GM18873 (cell line): ENCODE measurements around the gene ARHGEF40.

Source experiments
- ATAC-seq: cut with Tn5 transposase; IDR thresholded peaks from one replicate; pipeline ENCODE4 v1.9.1; 2021; ENCODE audit warnings: mild to moderate bottlenecking, moderate library complexity, moderate number of reproducible peaks; ENCODE audit not compliant: unreplicated experiment, low FRiP score

Gene ARHGEF40

GRCh38 chr14:21070083-21070609 is at the start of gene ARHGEF40:
Gene ARHGEF40 (plus strand): TSS chr14:21070304. CDS start chr14:21070397, 93 bp downstream.
- ATAC-seq: no peak

GRCh38 chr14:21020977-21021545 is 49.0 kb upstream of the ARHGEF40 start:
- no peak for ATAC-seq

GRCh38 chr14:21022686-21023085 is 47.4 kb upstream of the ARHGEF40 start:
- ATAC-seq: no peak

- ATAC-seq: no peak
Measured at GRCh38 chr14:21023174-21023573, 46.9 kb upstream of the ARHGEF40 start.

- no peak for ATAC-seq
Measured at GRCh38 chr14:21023817-21024584, 46.1 kb upstream of the ARHGEF40 start.

DNA sequence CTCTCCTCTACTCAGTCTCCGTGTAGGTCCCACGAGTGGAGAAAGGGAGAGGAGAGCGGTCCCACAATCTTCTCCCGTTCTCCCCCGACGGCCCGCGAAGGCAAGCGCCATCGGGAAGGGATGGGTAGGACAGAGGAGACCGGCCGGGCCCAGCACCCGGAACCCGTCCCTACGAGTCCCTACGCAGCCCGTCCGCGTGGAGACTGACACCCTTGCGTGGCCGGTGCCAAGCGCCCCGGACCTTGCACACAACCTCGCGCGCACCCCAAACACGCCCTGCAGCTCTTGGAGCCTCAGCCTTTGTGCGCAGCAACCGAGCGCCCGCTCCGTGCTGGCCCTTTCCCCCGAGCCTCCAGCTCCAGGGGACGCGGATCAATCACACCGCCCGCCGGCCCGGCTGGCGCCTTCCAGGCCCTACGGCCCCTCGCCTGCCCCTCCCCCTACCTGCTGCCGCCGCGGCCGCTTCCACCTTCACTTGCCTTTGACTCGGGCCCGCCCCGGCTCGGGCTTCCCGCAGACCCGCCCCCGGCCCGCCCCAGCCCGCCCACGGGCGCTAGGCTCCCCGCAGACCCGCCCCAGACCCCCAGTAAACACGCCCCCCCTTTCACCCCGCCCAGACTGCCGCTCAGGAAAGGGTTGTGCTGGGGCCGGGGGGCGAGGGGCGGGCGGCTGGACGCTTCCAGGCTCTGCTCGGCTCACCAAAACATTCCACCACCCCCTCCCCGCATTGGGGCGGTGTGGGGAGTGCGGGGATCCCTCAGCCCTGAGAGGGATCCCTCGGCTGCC is 45.3 kb upstream of the ARHGEF40 start, which contains the start of gene NDRG2:
TSS of gene NDRG2 (minus strand) at position 477 of the 786 bp plus-strand sequence. CDS start 1,746 bp downstream, outside the sequence.
- no peak for ATAC-seq

DNA sequence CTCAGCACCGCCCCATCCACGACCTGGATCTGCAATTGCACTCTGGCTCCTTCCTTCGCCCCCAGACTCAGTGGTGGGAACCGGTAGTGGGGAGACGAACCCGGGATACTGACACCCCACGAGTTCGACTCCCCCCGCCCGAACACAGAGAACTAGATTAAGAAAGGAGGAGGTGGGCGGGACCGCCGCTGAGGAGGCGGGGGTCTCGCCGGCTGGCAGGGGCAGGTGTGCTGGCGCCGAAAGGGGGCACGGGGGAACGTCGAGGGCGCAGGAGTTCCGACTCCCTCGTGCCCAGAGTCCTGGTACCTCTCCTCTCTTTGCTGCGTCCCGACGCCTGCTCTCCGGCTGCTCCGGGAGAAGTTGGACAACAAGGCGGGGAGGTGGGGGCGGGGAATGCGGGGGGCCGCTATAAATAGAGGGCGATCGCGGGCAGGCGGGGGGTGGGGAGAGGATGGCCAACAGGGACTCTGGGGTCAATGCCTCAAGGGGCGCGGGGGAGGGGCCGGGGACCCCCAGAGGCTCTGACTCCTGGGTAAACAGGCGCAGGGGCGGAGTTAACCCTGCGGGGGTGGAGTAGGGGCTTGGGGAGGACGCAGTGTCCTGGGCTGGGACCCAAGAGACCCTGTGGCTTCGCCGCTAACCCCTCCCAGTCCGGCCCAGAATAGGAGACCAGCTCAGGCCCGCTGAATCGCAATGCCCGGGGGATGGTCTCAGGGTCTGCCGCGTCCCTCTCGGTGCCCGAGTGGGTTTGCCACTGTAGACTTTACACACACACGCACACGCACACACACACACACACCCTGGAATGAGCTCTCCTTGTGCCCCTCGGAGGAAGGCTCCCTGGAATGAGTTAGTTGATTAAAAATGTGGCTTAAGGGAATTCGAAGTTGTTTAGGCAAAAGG is 44.5 kb upstream of the ARHGEF40 start:
- no peak for ATAC-seq

DNA sequence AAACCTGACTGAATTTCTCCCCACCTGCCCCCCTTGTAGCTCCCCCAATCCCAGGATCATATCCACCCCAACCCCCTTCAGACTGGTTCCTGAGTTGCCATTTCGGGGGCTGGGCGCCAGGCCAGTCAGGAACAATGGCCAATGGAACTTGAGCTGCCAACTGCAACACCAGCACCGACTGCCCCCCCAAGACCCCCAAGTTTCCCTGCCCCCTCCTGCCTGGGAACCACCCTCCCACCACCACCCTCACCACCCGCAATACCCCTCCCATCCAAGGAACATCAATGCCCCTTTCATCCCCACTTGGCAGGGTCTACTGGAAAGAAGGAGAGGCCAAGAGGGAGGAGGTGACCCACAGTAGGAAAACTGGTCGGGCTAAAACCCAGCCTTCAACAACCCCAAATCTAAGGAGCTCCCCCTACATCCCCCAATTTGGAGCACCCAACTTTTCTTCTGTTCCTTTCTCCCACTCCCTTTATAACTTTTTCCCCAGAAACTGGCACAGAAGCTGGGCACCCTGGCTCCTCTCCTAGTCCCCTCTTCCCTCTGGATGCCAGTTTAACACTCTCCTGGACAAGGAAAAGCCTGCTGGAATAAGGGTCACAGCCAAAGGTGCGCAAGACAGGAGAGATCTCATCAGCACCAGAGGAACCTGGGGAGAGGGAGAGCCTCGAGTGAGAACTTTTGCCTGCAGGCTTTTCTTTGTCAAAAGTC is 43.7 kb upstream of the ARHGEF40 start:
- no peak for ATAC-seq

DNA sequence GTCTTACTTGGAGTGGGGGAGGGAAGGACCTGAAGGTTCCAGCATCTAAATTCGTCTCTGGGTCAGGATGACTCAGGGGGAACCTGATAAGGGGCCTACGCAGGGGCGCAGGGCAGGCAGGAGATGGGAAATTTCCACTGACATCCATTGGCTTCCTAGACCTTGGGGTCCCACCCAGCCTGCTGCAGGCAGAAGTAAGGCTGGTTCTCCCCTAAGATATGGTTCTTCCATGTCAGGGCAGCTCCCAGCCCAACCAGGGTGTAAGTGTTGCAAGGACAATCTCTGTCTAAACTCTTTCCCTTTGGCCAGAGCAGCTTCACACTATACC is 43.2 kb upstream of the ARHGEF40 start:
- no peak for ATAC-seq

- ATAC-seq: no peak
Measured at GRCh38 chr14:21029917-21030316, 40.2 kb upstream of the ARHGEF40 start, which contains the start of gene TPPP2. Gene TPPP2 (plus strand): TSS chr14:21030217. CDS start chr14:21030582, 365 bp downstream.

DNA sequence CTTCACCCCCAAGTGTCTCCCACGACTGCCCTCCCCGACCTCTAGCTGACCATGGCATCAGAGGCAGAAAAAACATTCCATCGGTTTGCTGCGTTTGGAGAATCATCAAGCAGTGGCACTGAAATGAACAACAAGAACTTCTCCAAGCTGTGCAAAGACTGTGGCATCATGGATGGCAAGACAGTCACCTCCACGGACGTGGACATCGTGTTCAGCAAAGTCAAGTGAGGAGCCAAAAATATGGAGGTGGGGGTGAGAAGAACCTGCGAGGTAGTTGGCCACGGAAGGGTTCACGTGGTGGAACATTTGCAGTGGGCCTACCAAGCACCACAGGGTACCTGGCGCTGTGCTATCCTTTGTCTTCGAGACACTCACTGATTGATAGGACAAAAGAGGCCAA is 39.6 kb upstream of the ARHGEF40 start:
- ATAC-seq: no peak

DNA sequence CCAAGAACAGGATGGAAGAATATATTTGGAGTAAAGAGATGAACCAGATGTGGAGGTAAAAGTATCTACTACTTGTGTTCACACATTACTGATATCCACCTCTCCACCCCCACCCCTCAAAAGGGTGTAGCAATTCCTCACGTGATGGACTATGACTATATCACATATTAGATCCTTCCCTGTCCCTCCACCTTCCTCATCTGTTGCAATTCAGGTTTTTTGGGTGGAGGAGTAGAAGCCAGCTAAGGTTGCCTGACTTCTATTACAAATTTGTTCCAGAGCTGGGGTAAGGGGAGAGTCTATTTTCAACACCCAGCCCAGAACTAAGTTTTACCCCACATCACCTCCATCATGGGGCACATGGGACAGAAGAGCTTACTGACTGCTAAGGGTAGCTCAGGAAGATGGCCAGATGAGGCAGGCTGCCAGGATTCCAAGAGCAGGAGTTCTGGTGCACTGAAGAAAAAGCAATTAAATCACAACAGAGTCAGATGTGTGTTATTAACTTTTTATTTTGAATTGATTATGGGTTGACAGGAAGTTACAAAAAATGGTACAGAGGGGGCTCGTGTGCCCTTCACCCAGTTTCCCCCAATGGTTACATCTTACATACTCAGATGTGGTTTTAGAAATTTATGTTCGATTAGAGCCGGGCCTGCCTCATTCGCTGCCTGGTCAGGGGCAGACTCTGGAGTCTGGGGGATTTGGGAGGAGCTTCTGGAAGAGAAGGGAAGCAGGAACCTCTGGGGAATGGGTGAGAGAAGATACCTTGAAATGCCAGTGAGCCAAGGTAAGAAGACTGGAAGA is 37.6 kb upstream of the ARHGEF40 start:
- ATAC-seq: no peak

DNA sequence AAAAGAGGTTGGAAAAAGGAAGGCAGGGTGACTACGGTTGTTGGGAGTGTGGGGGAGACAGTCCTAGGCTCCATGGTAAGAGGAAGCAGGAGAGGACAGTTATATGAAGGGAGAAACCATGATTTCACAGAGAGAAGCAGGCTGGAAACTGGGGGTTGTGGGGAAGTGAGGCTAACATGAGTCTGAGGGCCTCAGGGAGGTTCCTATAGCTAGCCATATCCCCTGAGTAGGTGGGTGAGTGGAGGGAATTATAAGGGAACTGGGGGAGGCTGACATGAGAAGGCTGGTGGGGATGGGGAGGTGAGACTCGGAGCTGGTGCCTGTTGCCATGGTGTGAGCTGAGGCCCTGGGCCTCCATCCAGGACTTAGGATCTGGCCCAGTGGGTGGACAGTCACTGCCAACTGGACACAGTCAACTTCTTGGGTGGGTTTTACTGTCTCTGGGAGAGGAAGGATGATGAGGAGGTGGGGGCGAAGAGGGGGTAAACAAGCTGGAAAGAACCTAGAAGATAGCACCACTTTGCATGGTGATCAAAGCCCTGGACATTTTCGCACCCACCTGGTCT is 36.9 kb upstream of the ARHGEF40 start:
- ATAC-seq: no peak

GRCh38 chr14:21034707-21035106 is 35.4 kb upstream of the ARHGEF40 start, which contains the start of gene RNASE13:
Gene RNASE13 (minus strand): TSS chr14:21034807. CDS start chr14:21034288, 519 bp downstream.
- ATAC-seq: no peak

DNA sequence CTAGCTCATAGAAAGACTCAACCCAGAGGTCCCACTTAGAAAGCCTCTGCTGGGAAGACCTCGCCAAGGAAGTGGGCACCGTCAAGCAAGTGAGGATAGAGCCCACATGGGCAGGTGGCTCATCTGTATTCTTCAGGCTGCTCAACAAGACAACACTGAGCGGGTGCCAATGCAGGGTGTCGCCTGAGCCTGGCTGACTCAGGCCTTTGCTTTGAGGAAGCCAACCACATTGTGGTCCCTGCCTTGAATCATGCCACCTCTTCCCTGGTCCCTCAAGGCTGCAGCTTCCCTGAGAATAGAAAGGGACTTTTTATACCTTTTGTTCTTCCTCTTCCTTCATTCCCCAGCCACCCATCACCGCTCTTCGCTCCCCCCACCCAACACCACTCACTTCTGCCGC is 33.4 kb upstream of the ARHGEF40 start:
- ATAC-seq: no peak

- no peak for ATAC-seq
Measured at GRCh38 chr14:21037156-21037555, 32.9 kb upstream of the ARHGEF40 start.

GRCh38 chr14:21038441-21039422 is 31.4 kb upstream of the ARHGEF40 start:
- ATAC-seq: no peak
